K562 (cell line): ENCODE results near the gene CCND3. TPM values are rescaled to one million over a fixed set of nuclear protein-coding genes. Genes with fewer than 3 reads are reported as not detected.

Source experiments
- ARHGAP35 ChIP-seq: fragments of 450-650 bp; IDR thresholded peaks from 2 replicates; pipeline ENCODE4 v1.6.1; 2018; ENCODE audit not compliant: partially characterized antibody
- ATF1 ChIP-seq, 2 experiments: fragments of 450-650 bp in 1 of 2; IDR thresholded peaks; 2 replicates each; pipeline ENCODE4 v1.6.1; 2016; ENCODE audit warnings: missing compliant biosample characterization in 1 of 2, missing genetic modification characterization in 1 of 2
- BRD4 ChIP-seq: fragments of 200-600 bp; sonication (generic); IDR thresholded peaks from 2 replicates; pipeline ENCODE4 v1.6.1; 2017; ENCODE audit warnings: inconsistent platforms
- ELF1 ChIP-seq: fragments of 200-800 bp; sonication (Bioruptor generic); IDR thresholded peaks from 2 replicates; pipeline ENCODE4 v1.6.1; 2016; ENCODE audit warnings: missing genetic modification characterization, missing compliant biosample characterization
- ELF2 ChIP-seq: fragments of 250-450 bp; sonication (Bioruptor Pico); IDR thresholded peaks from 2 replicates; pipeline ENCODE4 v1.5.0; 2021; ENCODE audit warnings: mild to moderate bottlenecking
- GTF2B ChIP-seq: IDR thresholded peaks from 2 replicates; pipeline ENCODE4 v1.6.1; 2011; ENCODE audit not compliant: insufficient read length; ENCODE audit errors: extremely low read depth
- GTF2F1 ChIP-seq: IDR thresholded peaks from 2 replicates; pipeline ENCODE4 v1.6.1; 2011; ENCODE audit warnings: low read depth, low read length, improper control_type of control experiment
- HNRNPK ChIP-seq: fragments of 200-400 bp; formaldehyde crosslinking; IDR thresholded peaks from one replicate; pipeline ENCODE4 v1.6.1; 2018; ENCODE audit warnings: mild to moderate bottlenecking, low read depth, low read length; ENCODE audit not compliant: poor library complexity, severe bottlenecking
- HNRNPL ChIP-seq: fragments of 200-400 bp; formaldehyde crosslinking; IDR thresholded peaks from 2 replicates; pipeline ENCODE4 v1.6.1; 2017; ENCODE audit warnings: low read depth, mild to moderate bottlenecking, low read length
- JUN ChIP-seq, 2 experiments: sonication (generic) in 1 of 2; formaldehyde crosslinking in 1 of 2; IDR thresholded peaks; 2 replicates each; pipeline versions ENCODE4 v1.6.1 to v1.8.0; 2012 to 2022; ENCODE audit warnings: borderline replicate concordance in 2 of 2, mild to moderate bottlenecking in 2 of 2, improper control_type of control experiment in 1 of 2, low read depth in 1 of 2, low read length in 1 of 2, missing genetic modification reagents in 1 of 2
- L3MBTL2 ChIP-seq: fragments of 450-650 bp; IDR thresholded peaks from 2 replicates; pipeline ENCODE4 v1.6.1; 2016; ENCODE audit warnings: mild to moderate bottlenecking, moderate library complexity
- MED1 ChIP-seq: sonication (generic); formaldehyde crosslinking; IDR thresholded peaks from 2 replicates; pipeline ENCODE4 v1.8.1; 2023; ENCODE audit warnings: missing genetic modification reagents, borderline replicate concordance
- NR3C1 ChIP-seq: sonication (generic); formaldehyde crosslinking; IDR thresholded peaks from 2 replicates; pipeline ENCODE4 v1.8.1; 2022; ENCODE audit warnings: missing genetic modification reagents
- PATZ1 ChIP-seq: fragments of 250-450 bp; sonication (Bioruptor Pico); IDR thresholded peaks from 2 replicates; pipeline ENCODE4 v1.5.0; 2020; ENCODE audit warnings: mild to moderate bottlenecking, borderline replicate concordance
- PCBP1 ChIP-seq: fragments of 200-400 bp; formaldehyde crosslinking; IDR thresholded peaks from 2 replicates; pipeline ENCODE4 v1.6.1; 2018; ENCODE audit warnings: mild to moderate bottlenecking, low read depth, low read length; ENCODE audit not compliant: poor library complexity, severe bottlenecking
- PML ChIP-seq: IDR thresholded peaks from 2 replicates; pipeline ENCODE4 v1.6.1; 2012; ENCODE audit warnings: low read length, inconsistent platforms
- RB1 ChIP-seq: fragments of 450-650 bp; IDR thresholded peaks from 2 replicates; pipeline ENCODE4 v1.6.1; 2017; ENCODE audit warnings: low read depth, mild to moderate bottlenecking
- RNF2 ChIP-seq: sonication (generic); IDR thresholded peaks from 2 replicates; pipeline ENCODE4 v1.6.1; 2016
- SIN3A ChIP-seq, 2 experiments: fragments of 150-350 bp in 1 of 2; IDR thresholded peaks; 2 replicates each; pipeline ENCODE4 v1.6.1; 2011 to 2016; ENCODE audit warnings: borderline replicate concordance in 2 of 2, low read depth in 2 of 2, low read length in 2 of 2, mild to moderate bottlenecking in 2 of 2, moderate library complexity in 2 of 2; ENCODE audit not compliant: control insufficient read depth in 1 of 2
- SMARCA4 ChIP-seq: fragments of 450-650 bp; IDR thresholded peaks from 2 replicates; pipeline ENCODE4 v1.6.1; 2016
- SPI1 ChIP-seq: IDR thresholded peaks from 2 replicates; pipeline ENCODE4 v1.6.1; 2011; ENCODE audit warnings: low read depth, low read length, control low read depth, borderline replicate concordance
- TGIF2 ChIP-seq: sonication (generic); formaldehyde crosslinking; IDR thresholded peaks from 2 replicates; pipeline ENCODE4 v1.8.1; 2022; ENCODE audit warnings: mild to moderate bottlenecking, missing genetic modification reagents, moderate library complexity
- ZNF263 ChIP-seq: sonication (generic); formaldehyde crosslinking; IDR thresholded peaks from 2 replicates; pipeline ENCODE4 v1.8.0; 2022; ENCODE audit warnings: mild to moderate bottlenecking, missing genetic modification reagents, borderline replicate concordance
- polyA plus RNA-seq, 8 experiments: library from polyadenylated mRNA; depleted of rRNA in 4 of 8; stranded (reverse) in 5 of 8; unstranded in 3 of 8; fragments of >200 nt; fragmentation: Nextera tagmentation in 2 of 8; fragmentation: Illumina TruSeq in 1 of 8; extraction: Ambion mirVana in 2 of 8; extraction: Trizol in 1 of 8; gene quantifications; 2 replicates each; pipeline versions ENCODE4 v1.2.1 to v1.2.3, GENCODE V29; 2011 to 2014; ENCODE audit warnings: inconsistent platforms in 1 of 8, missing spikeins in 1 of 8
- total RNA-seq, 7 experiments: library from RNA; depleted of rRNA in 6 of 7; stranded (reverse); fragments of >200 nt in 6 of 7; fragmentation: Illumina TruSeq in 2 of 7; extraction: Trizol in 2 of 7; gene quantifications; 2 replicates each; pipeline versions ENCODE4 v1.2.1 to v1.2.3, GENCODE V29; 2011 to 2021; ENCODE audit warnings: low replicate concordance in 1 of 7
- TF ChIP-seq, protein P1 (sequence below): fragments of 450-650 bp; IDR thresholded peaks from 2 replicates; pipeline ENCODE4 v1.6.1; 2014; ENCODE audit warnings: low read depth, mild to moderate bottlenecking, moderate library complexity, borderline replicate concordance

The CCND3 gene
- total and polyA plus RNA-seq, 9 of the 15 experiments (the other 6 are each of a cell fraction or from before 2014, with no cell fraction given): 21.5 to 204 (median 97.4) TPM

DNA sequence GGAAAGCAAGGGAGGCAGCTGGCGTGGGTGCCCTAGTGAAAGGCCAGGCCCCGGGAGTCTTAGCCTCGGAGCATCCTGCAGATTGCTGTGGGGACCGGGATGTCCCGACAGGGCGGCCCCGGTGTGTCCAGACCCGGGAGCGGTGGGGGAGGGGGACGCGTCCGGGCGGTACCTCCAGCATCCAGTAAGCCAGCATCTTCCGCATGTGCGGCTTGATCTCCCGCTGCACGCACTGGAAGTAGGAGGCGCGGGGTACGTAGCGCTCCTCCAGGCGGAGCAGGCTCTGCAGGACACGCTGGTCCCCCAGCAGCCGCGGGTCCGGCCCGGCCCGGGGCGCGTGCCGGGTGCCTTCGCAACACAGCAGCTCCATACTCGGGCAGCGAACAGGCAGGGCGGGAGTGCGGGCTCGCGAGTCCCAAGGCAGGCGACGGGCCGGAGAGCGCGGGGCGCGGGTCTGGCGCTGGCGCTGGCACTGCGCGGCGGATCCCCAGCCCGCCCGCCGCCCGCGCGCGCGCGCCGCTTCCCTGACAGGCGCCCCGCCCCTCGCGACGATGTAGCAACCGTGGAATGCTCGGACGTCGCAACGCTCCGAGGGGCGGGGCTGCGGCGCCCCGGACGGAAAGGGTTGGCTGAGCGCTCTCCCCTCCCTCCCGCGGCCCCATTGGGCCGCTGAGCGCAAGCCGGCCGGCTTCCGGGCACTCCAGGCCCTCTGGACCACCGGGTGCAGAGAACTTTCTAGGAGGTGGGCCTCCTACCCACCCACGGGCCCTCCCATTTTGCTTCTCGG, at the start of gene CCND3 (continued):
- TF ChIP-seq TGIF2 (CRISPR knock-in tag): peak; percentile 87; the same call in 1 of the 2 replicates
- peak; percentile 79 for TF ChIP-seq PCBP1
- TF ChIP-seq JUN (IDR thresholded peaks at IDR 0.05; ENCODE audit: borderline replicate concordance, low read depth, low read length): no peak
- TF ChIP-seq JUN (CRISPR knock-in tag; IDR thresholded peaks at IDR 0.05; ENCODE audit: borderline replicate concordance): peak; percentile 89; the same call in 1 of the 2 replicates
- no peak for TF ChIP-seq GTF2F1
- TF ChIP-seq GTF2B: no peak
- TF ChIP-seq ZNF263: no peak; the same call in 1 of the 2 replicates
- TF ChIP-seq SIN3A (IDR thresholded peaks at IDR 0.05; ENCODE audit: borderline replicate concordance in 2 of 2, control insufficient read depth in 1 of 2, low read depth in 2 of 2, low read length in 2 of 2): peak in 1 of 2 experiments; percentile 82; a peak in 1 of 4 replicates
- peak; percentile 73; the same call in 1 of the 2 replicates for TF ChIP-seq L3MBTL2
- TF ChIP-seq SMARCA4: no peak
- TF ChIP-seq BRD4: 0 out of 2 replicates have a peak, but pooled peaks have one; percentile 64
- TF ChIP-seq MED1 (CRISPR knock-in tag): no peak
- TF ChIP-seq, protein P1, sequence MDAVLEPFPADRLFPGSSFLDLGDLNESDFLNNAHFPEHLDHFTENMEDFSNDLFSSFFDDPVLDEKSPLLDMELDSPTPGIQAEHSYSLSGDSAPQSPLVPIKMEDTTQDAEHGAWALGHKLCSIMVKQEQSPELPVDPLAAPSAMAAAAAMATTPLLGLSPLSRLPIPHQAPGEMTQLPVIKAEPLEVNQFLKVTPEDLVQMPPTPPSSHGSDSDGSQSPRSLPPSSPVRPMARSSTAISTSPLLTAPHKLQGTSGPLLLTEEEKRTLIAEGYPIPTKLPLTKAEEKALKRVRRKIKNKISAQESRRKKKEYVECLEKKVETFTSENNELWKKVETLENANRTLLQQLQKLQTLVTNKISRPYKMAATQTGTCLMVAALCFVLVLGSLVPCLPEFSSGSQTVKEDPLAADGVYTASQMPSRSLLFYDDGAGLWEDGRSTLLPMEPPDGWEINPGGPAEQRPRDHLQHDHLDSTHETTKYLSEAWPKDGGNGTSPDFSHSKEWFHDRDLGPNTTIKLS: no peak
- TF ChIP-seq ATF1 (CRISPR knock-in tag; IDR thresholded peaks at IDR 0.05): no peak
- peak; percentile 45 for TF ChIP-seq ATF1 (tag; IDR thresholded peaks at IDR 0.05)
- no peak for TF ChIP-seq PATZ1 (CRISPR knock-in tag)
- peak; percentile 12; the same call in 1 of the 2 replicates for TF ChIP-seq RNF2
- peak; percentile 61; the same call in 1 of the 2 replicates for TF ChIP-seq ELF1 (tag)
- 0 out of 2 replicates have a peak, but pooled peaks have one; percentile 65 for TF ChIP-seq ELF2 (CRISPR knock-in tag)
- no peak for TF ChIP-seq ARHGAP35
- TF ChIP-seq SPI1: no peak
- no peak for TF ChIP-seq HNRNPL
- TF ChIP-seq RB1: peak; percentile 91
- TF ChIP-seq HNRNPK: peak; percentile 16
- 0 out of 2 replicates have a peak, but pooled peaks have one; percentile 37 for TF ChIP-seq NR3C1 (CRISPR knock-in tag)
- peak; percentile 61; the same call in 1 of the 2 replicates for TF ChIP-seq PML
